Cardiac fibroblast (primary cell): ENCODE measurements around the gene EPHB1.

Experiments used
- DNase-seq, 2 donors: peaks; one replicate each; pipeline versions ENCODE4 v3.0.0 to v3.0.0-alpha.2; 2010; ENCODE audit warnings: low read depth in 2 of 2
- H3K4me3 ChIP-seq, 2 donors: replicated peaks in 1 of 2; 1 replicate in 1 of 2; 2 replicates in 1 of 2; pipeline ENCODE4 v1.5.1; 2011; ENCODE audit warnings: low read depth in 2 of 2, low read length in 2 of 2, mild to moderate bottlenecking in 2 of 2, moderate library complexity in 1 of 2
- CTCF ChIP-seq: IDR thresholded peaks from one replicate; pipeline ENCODE4 v1.5.1; 2011; ENCODE audit warnings: low read depth, mild to moderate bottlenecking, low read length, inconsistent platforms

EPHB1 gene

GRCh38 chr3:135169651-135170050 lies 374.6 kb downstream of the EPHB1 start:
- no peak for TF ChIP-seq CTCF
- no peak overlapping the region for H3K4me3 ChIP-seq
- no peak for DNase-seq

- no peak for DNase-seq
These were observed 375.7 kb downstream of the EPHB1 start for GRCh38 chr3:135170732-135171131.

GRCh38 chr3:135172191-135172869 lies 377.3 kb downstream of the EPHB1 start:
- no peak for TF ChIP-seq CTCF
- H3K4me3 ChIP-seq: no peak overlapping the region
- DNase-seq: no peak

More at GRCh38 chr3:135170732-135171131, 375.7 kb downstream of the EPHB1 start:
- TF ChIP-seq CTCF: no peak
- no peak overlapping the region for H3K4me3 ChIP-seq

- TF ChIP-seq CTCF: no peak
- DNase-seq: no peak
- H3K4me3 ChIP-seq: no peak overlapping the region
These were observed 380.7 kb downstream of the EPHB1 start for GRCh38 chr3:135175728-135176277.

- DNase-seq: no peak
- TF ChIP-seq CTCF: no peak
These were observed 381.8 kb downstream of the EPHB1 start for GRCh38 chr3:135176881-135177280.

GRCh38 chr3:135178566-135178965 lies 383.5 kb downstream of the EPHB1 start:
- DNase-seq: no peak
- no peak for TF ChIP-seq CTCF
- H3K4me3 ChIP-seq: no peak overlapping the region

More at GRCh38 chr3:135176881-135177280, 381.8 kb downstream of the EPHB1 start:
- no peak overlapping the region for H3K4me3 ChIP-seq

GRCh38 chr3:135181408-135181807 lies 386.3 kb downstream of the EPHB1 start:
- no peak overlapping the region for H3K4me3 ChIP-seq
- TF ChIP-seq CTCF: no peak
- DNase-seq: no peak
